ENCODE results near the gene ELFN1. TPM values are rescaled to one million over a fixed set of nuclear protein-coding genes. Genes with fewer than 3 reads are reported as not detected.

The ELFN1 gene
- total and polyA plus RNA-seq, 9 of the 15 experiments (the other 6 are each of a cell fraction or from before 2014, with no cell fraction given) = 0.04 to 0.64 (median 0.18) TPM; not detected in 2

DNA sequence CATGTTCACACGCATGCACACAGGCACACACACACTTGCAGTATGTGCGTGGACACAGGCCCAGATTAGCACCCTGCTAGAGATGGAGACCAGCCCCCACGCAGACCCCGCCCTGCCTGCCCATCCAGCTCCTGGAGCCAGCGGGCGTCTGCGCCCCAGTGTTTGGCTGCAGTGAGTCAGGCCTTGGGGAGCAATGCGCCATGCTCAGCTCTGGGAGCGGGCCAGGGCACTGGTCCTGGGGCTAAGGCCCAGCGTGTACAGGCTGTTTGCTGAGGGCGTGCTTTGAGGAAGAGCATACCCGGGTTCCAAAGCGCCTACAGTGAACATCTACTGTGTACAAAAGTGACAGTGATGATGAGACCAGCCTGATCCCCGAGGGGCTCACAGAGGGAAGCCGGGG lies 16.0 kb upstream of the ELFN1 start:
- TF ChIP-seq ZNF668 (CRISPR knock-in tag; IDR thresholded peaks at IDR 0.05) (no peak), KDM5B (IDR thresholded peaks at IDR 0.05; ENCODE audit: insufficient replicate concordance, low read depth, low read length) (no peak), RBM15 (IDR thresholded peaks at IDR 0.05; ENCODE audit: insufficient read depth, low read length) (no peak), MCM2 (IDR thresholded peaks at IDR 0.05; ENCODE audit: low read depth) (no peak), BMI1 (IDR thresholded peaks at IDR 0.05; ENCODE audit: low read length) (no peak), VEZF1 (CRISPR knock-in tag; IDR thresholded peaks at IDR 0.05) (no peak), FIP1L1 (IDR thresholded peaks at IDR 0.05; ENCODE audit: low read depth, low read length, poor library complexity, severe bottlenecking) (no peak), SMARCA4 (IDR thresholded peaks at IDR 0.05) (no peak), NCOA2 (IDR thresholded peaks at IDR 0.05; ENCODE audit: partially characterized antibody in 2 of 2) (no peak), SMAD1 (IDR thresholded peaks at IDR 0.05; ENCODE audit: low read depth, low read length, partially characterized antibody) (no peak), ZSCAN32 (CRISPR knock-in tag; IDR thresholded peaks at IDR 0.05) (no peak), OTX1 (CRISPR knock-in tag; IDR thresholded peaks at IDR 0.05) (no peak), ZNF354B (CRISPR knock-in tag; IDR thresholded peaks at IDR 0.05) (no peak), RBFOX2 (IDR thresholded peaks at IDR 0.05; ENCODE audit: low read depth, low read length) (no peak), MTA1 (IDR thresholded peaks at IDR 0.05; ENCODE audit: borderline replicate concordance) (no peak), MEIS2 (IDR thresholded peaks at IDR 0.05; ENCODE audit: partially characterized antibody) (no peak)
- DNase-seq (ENCODE audit: extremely low read depth in 1 of 4, low spot score in 3 of 4) (no peak), FAIRE-seq (no peak), ATAC-seq (no peak)
- H3K9ac ChIP-seq (ENCODE audit: insufficient read depth in 1 of 2, low read depth in 2 of 2, low read length in 2 of 2) = no peak overlapping the region
- POLR2A ChIA-PET = no interaction called here
- intact Hi-C loops (cut with micrococcal nuclease) = no loop called here
- peaks cover 3% of the 10 kb centered on the region; the same call in 1 of the 2 replicates for H3K9me3 ChIP-seq (replicated peaks; ENCODE audit: control insufficient read depth, insufficient read depth, low read depth, low read length)
- H3K4me3 ChIP-seq = no peak overlapping the region
- H3K27me3 ChIP-seq (ENCODE audit: control insufficient read depth in 2 of 2, insufficient read depth in 2 of 2, low read length in 2 of 2) = peaks cover 18 to 73% of the 10 kb centered on the region in 2 experiments
- no peaks in the 10 kb centered on the region for H3K36me3 ChIP-seq (ENCODE audit: control insufficient read depth, insufficient read depth, low read length)
- no peak overlapping the region for H3K4me2 ChIP-seq (ENCODE audit: insufficient read depth, low read length)
- 13% methylated on average over 12 of the region's 15 CpGs for WGBS (ENCODE audit: insufficient coverage, low coverage, missing lambda C conversion rate)
- peaks cover 1 to 22% of the 10 kb centered on the region in 2 experiments; a peak in 3 of 5 replicates for H3K4me1 ChIP-seq (replicated peaks in 1 of 2; ENCODE audit: control insufficient read depth in 2 of 2, insufficient read depth in 2 of 2, low read length in 2 of 2)
- no peak overlapping the region for H2AFZ ChIP-seq (ENCODE audit: low read depth, low read length)
- no TSS peak for BruUV-seq (replicated peaks)
- in situ Hi-C loops (cut with MboI) = no loop called here
- H4K20me1 ChIP-seq (replicated peaks; ENCODE audit: control insufficient read depth, insufficient read depth, low read length) = peaks cover 7% of the 10 kb centered on the region; the same call in 1 of the 2 replicates
- CTCF ChIA-PET (ENCODE audit: low intra/inter-chr PET ratio) = no interaction called here
- no peak overlapping the region for H3K27ac ChIP-seq (ENCODE audit: extremely low read depth, low read depth, low read length)
- no peaks in the 10 kb centered on the region for H3K79me2 ChIP-seq (ENCODE audit: control insufficient read depth, insufficient read depth, low read length)
- H3K9me1 ChIP-seq (ENCODE audit: control insufficient read depth, insufficient read depth, low read length) = no peaks in the 10 kb centered on the region
